GM19351 (cell line): ENCODE data around the gene BSX.
A peak's percentile ranks its signal among the peaks of the same experiment; 100 is the strongest.

ENCODE experiments used
- ATAC-seq: cut with Tn5 transposase; IDR thresholded peaks from one replicate; pipeline ENCODE4 v1.9.1; 2021; ENCODE audit warnings: mild to moderate bottlenecking, moderate library complexity; ENCODE audit not compliant: unreplicated experiment

Gene BSX

GRCh38 chr11:122981388-122982264 is at the start of gene BSX:
Gene BSX, minus strand, starts transcription at chr11:122981834. Its CDS starts 163 bp downstream, at chr11:122981671.
- ATAC-seq: no peak

GRCh38 chr11:123030517-123030916 is 48.9 kb upstream of the BSX start:
- no peak for ATAC-seq

- ATAC-seq: peak; percentile 91
Measured at GRCh38 chr11:123020968-123021367, 39.3 kb upstream of the BSX start.

- no peak for ATAC-seq
Measured at GRCh38 chr11:123018702-123019101, 37.1 kb upstream of the BSX start.

GRCh38 chr11:123011510-123011909 is 29.9 kb upstream of the BSX start:
- ATAC-seq: no peak

GRCh38 chr11:123006860-123007542 is 25.4 kb upstream of the BSX start:
- no peak for ATAC-seq

GRCh38 chr11:123000721-123001120 is 19.1 kb upstream of the BSX start:
- no peak for ATAC-seq

GRCh38 chr11:122998727-122999366 is 17.2 kb upstream of the BSX start:
- no peak for ATAC-seq

GRCh38 chr11:122995526-122995925 is 13.9 kb upstream of the BSX start:
- no peak for ATAC-seq

- ATAC-seq: no peak
Measured at GRCh38 chr11:122984186-122985011, 2.8 kb upstream of the BSX start.

- no peak for ATAC-seq
Measured at GRCh38 chr11:122983438-122984185, 2.0 kb upstream of the BSX start.

- ATAC-seq: no peak
Measured at GRCh38 chr11:122979815-122980595, 1.6 kb downstream of the BSX start.

GRCh38 chr11:122979103-122979814 is 2.4 kb downstream of the BSX start:
- ATAC-seq: no peak

GRCh38 chr11:122978299-122978620 is 3.4 kb downstream of the BSX start:
- ATAC-seq: no peak

GRCh38 chr11:122977470-122978298 is 4.0 kb downstream of the BSX start:
- ATAC-seq: no peak

- ATAC-seq: no peak
Measured at GRCh38 chr11:122976734-122977469, 4.7 kb downstream of the BSX start.

- ATAC-seq: no peak
Measured at GRCh38 chr11:122976061-122976733, 5.4 kb downstream of the BSX start.
